OCI-LY3 (cell line): ENCODE results near the gene UBALD2.

Experiments used
- H2AFZ ChIP-seq: fragments of 200-600, 300-600 bp; shearing (Covaris generic); 2 replicates; pipeline ENCODE4 v1.6.0; 2014; ENCODE audit warnings: antibody characterized with exemption, low read depth, low read length
- H3K27ac ChIP-seq: fragments of 200-600, 300-600 bp; sonication (generic); 2 replicates; pipeline ENCODE4 v1.5.1; 2014; ENCODE audit warnings: mild to moderate bottlenecking, low read length, moderate library complexity, mixed read lengths
- H3K27me3 ChIP-seq: fragments of 200-600, 300-600 bp; sonication (generic); 2 replicates; pipeline ENCODE4 v1.6.1; 2014; ENCODE audit warnings: low read depth, low read length, mixed read lengths
- H3K36me3 ChIP-seq: fragments of 200-600, 300-600 bp; sonication (generic); replicated peaks from 2 replicates; pipeline ENCODE3; 2014; ENCODE audit warnings: low read depth, low read length, mixed read lengths
- H3K4me1 ChIP-seq: fragments of 300-600, 200-600 bp; sonication (generic); 2 replicates; pipeline ENCODE4 v1.6.1; 2014; ENCODE audit warnings: low read length, mixed read lengths
- H3K4me2 ChIP-seq: fragments of 200-600, 300-600 bp; sonication (generic); 2 replicates; pipeline ENCODE4 v1.6.1; 2014; ENCODE audit warnings: low read length, mixed read lengths
- H3K4me3 ChIP-seq: fragments of 300-600, 200-600 bp; sonication (generic); 2 replicates; pipeline ENCODE4 v1.5.1; 2014; ENCODE audit warnings: antibody characterized with exemption, mild to moderate bottlenecking, low read length, moderate library complexity
- H3K79me2 ChIP-seq: fragments of 300-600, 200-600 bp; shearing (Covaris generic); 2 replicates; pipeline ENCODE4 v1.6.1; 2014; ENCODE audit warnings: mild to moderate bottlenecking, low read length, mixed read lengths
- H3K9ac ChIP-seq: fragments of 300-600, 200-600 bp; shearing (Covaris generic); 2 replicates; pipeline ENCODE4 v1.6.0; 2014; ENCODE audit warnings: mild to moderate bottlenecking, low read length, moderate library complexity
- H3K9me3 ChIP-seq: fragments of 200-600, 300-600 bp; shearing (Covaris generic); 2 replicates; pipeline ENCODE4 v1.6.1; 2014; ENCODE audit warnings: low read length, mixed read lengths; ENCODE audit not compliant: insufficient read depth
- H4K20me1 ChIP-seq: fragments of 200-600, 300-600 bp; sonication (generic); 2 replicates; pipeline ENCODE4 v1.6.1; 2016; ENCODE audit warnings: low read length, mixed read lengths; ENCODE audit not compliant: insufficient read depth
- CTCF ChIP-seq: fragments of 200-600, 300-600 bp; sonication (generic); IDR thresholded peaks from 2 replicates; pipeline ENCODE4 v1.5.1; 2014; ENCODE audit warnings: antibody characterized with exemption, low read length, low read depth
- EZH2phosphoT487 ChIP-seq: fragments of 200-600 bp; shearing (Covaris generic); IDR thresholded peaks from 2 replicates; pipeline ENCODE4 v1.6.1; 2018; ENCODE audit warnings: antibody characterized with exemption, mixed run types, low read depth

Gene UBALD2

GRCh38 chr17:76232342-76232741 lies 32.8 kb upstream of the UBALD2 start:
- H3K4me2 ChIP-seq = no peak overlapping the region
- H3K27ac ChIP-seq = no peak overlapping the region
- no peak for TF ChIP-seq CTCF
- TF ChIP-seq EZH2phosphoT487 = no peak

GRCh38 chr17:76233588-76234353 lies 31.4 kb upstream of the UBALD2 start:
- Histone ChIP-seq H3K27me3 (peaks cover 14% of the 10 kb centered on the region), H4K20me1 (no peaks in the 10 kb centered on the region), H3K4me3 (no peak overlapping the region), H3K9me3 (no peaks in the 10 kb centered on the region), H3K4me2 (peak overlapping the region; percentile 50), H3K79me2 (no peaks in the 10 kb centered on the region), H3K36me3 (no peaks in the 10 kb centered on the region), H3K4me1 (peaks cover 24% of the 10 kb centered on the region), H3K27ac (no peak overlapping the region), H2AFZ (no peak overlapping the region), H3K9ac (no peak overlapping the region)
- TF ChIP-seq EZH2phosphoT487 (no peak), CTCF (no peak)

More at GRCh38 chr17:76232342-76232741, 32.8 kb upstream of the UBALD2 start:
- Histone ChIP-seq H3K9ac (no peak overlapping the region), H3K36me3 (no peaks in the 10 kb centered on the region), H2AFZ (no peak overlapping the region), H3K4me1 (peaks cover 17% of the 10 kb centered on the region), H3K27me3 (peaks cover 14% of the 10 kb centered on the region), H3K9me3 (no peaks in the 10 kb centered on the region), H3K79me2 (no peaks in the 10 kb centered on the region), H3K4me3 (no peak overlapping the region), H4K20me1 (no peaks in the 10 kb centered on the region)

- H3K4me3 ChIP-seq = no peak overlapping the region
- TF ChIP-seq EZH2phosphoT487 = no peak
- no peak for TF ChIP-seq CTCF
- no peak overlapping the region for H3K27ac ChIP-seq
- H3K4me2 ChIP-seq = peak overlapping the region; percentile 50
- H3K27me3 ChIP-seq = peaks cover 10% of the 10 kb centered on the region
- no peaks in the 10 kb centered on the region for H3K36me3 ChIP-seq
- no peaks in the 10 kb centered on the region for H3K9me3 ChIP-seq
- no peak overlapping the region for H2AFZ ChIP-seq
- H4K20me1 ChIP-seq = no peaks in the 10 kb centered on the region
- peaks cover 25% of the 10 kb centered on the region for H3K4me1 ChIP-seq
- no peak overlapping the region for H3K9ac ChIP-seq
- no peaks in the 10 kb centered on the region for H3K79me2 ChIP-seq
Measured at GRCh38 chr17:76234354-76234679, 30.8 kb upstream of the UBALD2 start.

GRCh38 chr17:76235883-76236282 lies 29.3 kb upstream of the UBALD2 start:
- no peak overlapping the region for H3K27ac ChIP-seq
- H3K36me3 ChIP-seq = no peaks in the 10 kb centered on the region
- TF ChIP-seq EZH2phosphoT487 (no peak), CTCF (no peak)
- no peak overlapping the region for H3K4me3 ChIP-seq
- no peak overlapping the region for H3K9ac ChIP-seq
- H3K4me1 ChIP-seq = peaks cover 25% of the 10 kb centered on the region
- no peaks in the 10 kb centered on the region for H3K27me3 ChIP-seq
- H3K9me3 ChIP-seq = no peaks in the 10 kb centered on the region
- H3K4me2 ChIP-seq = no peak overlapping the region
- no peaks in the 10 kb centered on the region for H4K20me1 ChIP-seq
- no peak overlapping the region for H2AFZ ChIP-seq
- no peaks in the 10 kb centered on the region for H3K79me2 ChIP-seq
